Duodenal mucosa (tissue), 2 donors: ENCODE results near the gene STARD5.
A peak's percentile ranks its signal among the peaks of the same experiment; 100 is the strongest.

ENCODE experiments used
- H3K27ac ChIP-seq: one replicate; pipeline ENCODE4 v1.7.0; 2013; ENCODE audit warnings: low read depth, low read length
- H3K27me3 ChIP-seq, 2 donors: one replicate each; pipeline ENCODE4 v1.7.0; 2013; ENCODE audit warnings: low read length in 2 of 2, control low read depth in 1 of 2; ENCODE audit not compliant: insufficient read depth in 2 of 2, control insufficient read depth in 1 of 2
- H3K36me3 ChIP-seq, 2 donors: one replicate each; pipeline ENCODE4 v1.7.0; 2013; ENCODE audit warnings: low read length in 2 of 2, control low read depth in 1 of 2; ENCODE audit not compliant: insufficient read depth in 2 of 2, control insufficient read depth in 1 of 2
- H3K4me1 ChIP-seq, 2 donors: one replicate each; pipeline ENCODE4 v1.7.0; 2013; ENCODE audit warnings: low read length in 2 of 2, control low read depth in 1 of 2; ENCODE audit not compliant: insufficient read depth in 2 of 2, control insufficient read depth in 1 of 2
- H3K4me3 ChIP-seq, 2 donors: one replicate each; pipeline ENCODE4 v1.7.0; 2013; ENCODE audit warnings: low read length in 2 of 2, low read depth in 1 of 2
- H3K9ac ChIP-seq, 2 donors: one replicate each; pipeline ENCODE4 v1.7.0; 2013; ENCODE audit warnings: low read length in 2 of 2, low read depth in 1 of 2
- H3K9me3 ChIP-seq, 2 donors: one replicate each; pipeline ENCODE4 v1.7.0; 2013; ENCODE audit warnings: low read length in 2 of 2, control low read depth in 1 of 2; ENCODE audit not compliant: control insufficient read depth in 1 of 2

The STARD5 gene

GRCh38 chr15:81303244-81304225 is 20.4 kb downstream of the STARD5 start:
- H3K9me3 ChIP-seq: no peaks in the 10 kb centered on the region
- H3K36me3 ChIP-seq: peaks cover 43 to 48% of the 10 kb centered on the region in 2 donors
- H3K27me3 ChIP-seq: no peaks in the 10 kb centered on the region
- H3K9ac ChIP-seq: no peak overlapping the region
- peak overlapping the region in 1 of 2 donors; percentile 34 for H3K4me3 ChIP-seq
- peak overlapping the region; percentile 42 for H3K27ac ChIP-seq
- peaks cover 12 to 25% of the 10 kb centered on the region in 2 donors for H3K4me1 ChIP-seq

- no peaks in the 10 kb centered on the region for H3K27me3 ChIP-seq
- H3K36me3 ChIP-seq: peaks cover 36 to 42% of the 10 kb centered on the region in 2 donors
- H3K4me1 ChIP-seq: peaks cover 12 to 25% of the 10 kb centered on the region in 2 donors
- peak overlapping the region; percentile 42 for H3K27ac ChIP-seq
- no peak overlapping the region for H3K9ac ChIP-seq
- no peaks in the 10 kb centered on the region for H3K9me3 ChIP-seq
- H3K4me3 ChIP-seq: peak overlapping the region in 1 of 2 donors; percentile 34
Measured at GRCh38 chr15:81302701-81303109, 21.2 kb downstream of the STARD5 start.

- Histone ChIP-seq H3K36me3 (peaks cover 30 to 36% of the 10 kb centered on the region in 2 donors), H3K27me3 (no peaks in the 10 kb centered on the region), H3K4me1 (peaks cover 12 to 25% of the 10 kb centered on the region in 2 donors), H3K9ac (no peak overlapping the region), H3K9me3 (no peaks in the 10 kb centered on the region), H3K27ac (no peak overlapping the region), H3K4me3 (peak overlapping the region; percentile 17 to 50)
Measured at GRCh38 chr15:81301815-81302399, 22.0 kb downstream of the STARD5 start.

- H3K4me3 ChIP-seq: peak overlapping the region; percentile 10 to 50
- H3K36me3 ChIP-seq: peaks cover 26 to 31% of the 10 kb centered on the region in 2 donors
- no peaks in the 10 kb centered on the region for H3K27me3 ChIP-seq
- no peaks in the 10 kb centered on the region for H3K9me3 ChIP-seq
- H3K27ac ChIP-seq: no peak overlapping the region
- H3K4me1 ChIP-seq: peaks cover 14 to 27% of the 10 kb centered on the region in 2 donors
- no peak overlapping the region for H3K9ac ChIP-seq
Measured at GRCh38 chr15:81301385-81301784, 22.6 kb downstream of the STARD5 start.

GRCh38 chr15:81299630-81300273 is 24.2 kb downstream of the STARD5 start:
- Histone ChIP-seq H3K9me3 (no peaks in the 10 kb centered on the region), H3K27me3 (no peaks in the 10 kb centered on the region), H3K4me3 (peak overlapping the region; percentile 72 to 78), H3K9ac (peak overlapping the region; percentile 41 to 52), H3K27ac (no peak overlapping the region), H3K36me3 (peaks cover 18 to 23% of the 10 kb centered on the region in 2 donors), H3K4me1 (peaks cover 30 to 43% of the 10 kb centered on the region in 2 donors)

- peak overlapping the region; percentile 72 to 78 for H3K4me3 ChIP-seq
- H3K9me3 ChIP-seq: no peaks in the 10 kb centered on the region
- no peaks in the 10 kb centered on the region for H3K27me3 ChIP-seq
- peaks cover 30 to 46% of the 10 kb centered on the region in 2 donors for H3K4me1 ChIP-seq
- peak overlapping the region; percentile 13 to 71 for H3K9ac ChIP-seq
- H3K36me3 ChIP-seq: peaks cover 16 to 23% of the 10 kb centered on the region in 2 donors
- no peak overlapping the region for H3K27ac ChIP-seq
Measured at GRCh38 chr15:81299156-81299555, 24.8 kb downstream of the STARD5 start.

- no peak overlapping the region for H3K27ac ChIP-seq
Measured at GRCh38 chr15:81298611-81299010, 25.3 kb downstream of the STARD5 start.

GRCh38 chr15:81297603-81298575 is 26.1 kb downstream of the STARD5 start:
- Histone ChIP-seq H3K27ac (peak overlapping the region; percentile 28), H3K4me3 (peak overlapping the region; percentile 72 to 78), H3K9me3 (no peaks in the 10 kb centered on the region), H3K27me3 (no peaks in the 10 kb centered on the region), H3K36me3 (peaks cover 7 to 16% of the 10 kb centered on the region in 2 donors), H3K4me1 (peaks cover 28 to 38% of the 10 kb centered on the region in 2 donors), H3K9ac (peak overlapping the region; percentile 39 to 71)

More at GRCh38 chr15:81298611-81299010, 25.3 kb downstream of the STARD5 start:
- Histone ChIP-seq H3K36me3 (peaks cover 11 to 20% of the 10 kb centered on the region in 2 donors), H3K27me3 (no peaks in the 10 kb centered on the region), H3K4me3 (peak overlapping the region; percentile 72 to 78), H3K4me1 (peaks cover 25 to 42% of the 10 kb centered on the region in 2 donors), H3K9me3 (no peaks in the 10 kb centered on the region), H3K9ac (peak overlapping the region; percentile 19 to 71)

GRCh38 chr15:81297147-81297572 is 26.8 kb downstream of the STARD5 start:
- peak overlapping the region; percentile 28 for H3K27ac ChIP-seq
- H3K36me3 ChIP-seq: peaks cover 7 to 9% of the 10 kb centered on the region in 2 donors
- no peaks in the 10 kb centered on the region for H3K27me3 ChIP-seq
- H3K4me1 ChIP-seq: peaks cover 30 to 38% of the 10 kb centered on the region in 2 donors
- peak overlapping the region; percentile 39 to 71 for H3K9ac ChIP-seq
- peak overlapping the region; percentile 72 to 78 for H3K4me3 ChIP-seq
- no peaks in the 10 kb centered on the region for H3K9me3 ChIP-seq
